IPS DF 6.9 (cell line): Measurements from ENCODE around the gene ACCSL.

ENCODE experiments used
- DNase-seq: peaks from one replicate; pipeline ENCODE4 v3.0.0-alpha.2; 2013; ENCODE audit warnings: low read depth, low spot score
- H3K27ac ChIP-seq: one replicate; pipeline ENCODE4 v1.5.1; 2013; ENCODE audit warnings: low read length, control low read depth
- H3K27me3 ChIP-seq: 2 replicates; pipeline ENCODE4 v1.6.1; 2013; ENCODE audit warnings: mild to moderate bottlenecking, low read length; ENCODE audit not compliant: control insufficient read depth, insufficient read depth
- H3K36me3 ChIP-seq: 2 replicates; pipeline ENCODE4 v1.6.1; 2013; ENCODE audit warnings: low read length; ENCODE audit not compliant: control insufficient read depth, insufficient read depth
- H3K4me1 ChIP-seq: 2 replicates; pipeline ENCODE4 v1.6.1; 2013; ENCODE audit warnings: low read length; ENCODE audit not compliant: control insufficient read depth, insufficient read depth
- H3K4me3 ChIP-seq: 2 replicates; pipeline ENCODE4 v1.5.1; 2013; ENCODE audit warnings: mild to moderate bottlenecking, low read length
- H3K9me3 ChIP-seq: 2 replicates; pipeline ENCODE4 v1.6.1; 2013; ENCODE audit warnings: low read length, inconsistent platforms; ENCODE audit not compliant: control insufficient read depth, insufficient read depth
- WGBS: extraction: QIAGEN DNeasy Blood & Tissue Kit; methylation state at CpG from one replicate; pipeline ENCODE4 v1.1.7; 2013; ENCODE audit warnings: mixed read lengths, missing lambda C conversion rate; ENCODE audit not compliant: insufficient read length, insufficient coverage; 5-methylcytosine and 5-hydroxymethylcytosine counted together

The ACCSL gene

DNA sequence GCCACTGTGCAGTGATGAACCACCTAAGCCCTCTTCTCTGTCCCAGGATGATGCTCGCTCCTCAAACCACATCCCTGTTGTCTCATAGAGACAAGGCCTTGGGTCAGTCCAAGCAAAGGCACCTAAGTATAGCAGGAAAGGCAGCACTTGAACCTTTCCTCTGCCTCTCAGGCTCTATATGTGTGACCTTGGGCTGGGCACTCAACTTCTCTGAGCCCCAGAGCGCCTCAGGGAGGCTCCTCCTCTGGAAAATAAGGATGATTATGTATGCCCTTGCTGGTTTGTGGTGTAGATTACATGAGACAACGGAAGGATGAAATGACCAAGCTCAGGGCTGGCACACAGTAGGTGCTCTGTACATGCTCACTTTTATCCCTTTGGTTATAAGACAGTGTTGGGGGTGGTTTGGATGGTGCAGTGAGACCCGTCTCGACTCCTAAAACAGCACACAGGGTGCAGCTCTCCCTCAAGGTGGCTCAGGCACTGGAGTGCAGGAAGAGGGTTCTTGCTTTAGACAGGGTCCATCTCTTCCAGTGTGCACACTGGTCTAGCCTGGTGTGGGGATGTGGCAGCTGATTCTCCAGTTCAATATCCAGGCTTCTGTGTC lies 40.2 kb upstream of the ACCSL start:
- no peak for DNase-seq
- Histone ChIP-seq H3K27me3 (no peaks in the 10 kb centered on the region), H3K36me3 (no peaks in the 10 kb centered on the region), H3K27ac (no peak overlapping the region), H3K4me1 (peaks cover 1% of the 10 kb centered on the region; the same call in 1 of the 2 replicates), H3K9me3 (no peaks in the 10 kb centered on the region), H3K4me3 (no peak overlapping the region)
- no CpG with 5 or more reads among the region's 5 CpGs for WGBS

DNA sequence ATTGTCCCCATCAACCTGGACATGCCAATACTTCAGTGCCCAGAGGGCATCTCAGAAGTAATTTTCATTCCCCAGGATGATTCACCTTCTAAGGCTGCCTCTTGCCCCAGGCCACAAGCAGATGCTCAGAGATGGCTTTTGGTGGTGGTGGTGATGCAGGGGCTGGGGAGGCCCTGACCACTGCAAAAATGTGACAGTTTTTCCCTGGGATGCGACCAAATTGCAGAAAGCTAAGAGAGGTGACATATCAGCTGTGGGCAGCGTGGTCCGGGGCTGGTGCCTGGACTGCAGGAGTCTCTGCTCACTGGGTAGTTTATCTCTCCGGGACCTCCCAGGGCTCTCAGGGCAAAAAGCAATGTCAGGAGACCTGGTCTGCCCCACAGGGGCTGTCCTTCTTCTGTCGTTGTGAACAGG lies 39.7 kb upstream of the ACCSL start:
- no peak for DNase-seq
- Histone ChIP-seq H3K4me3 (no peak overlapping the region), H3K9me3 (no peaks in the 10 kb centered on the region), H3K4me1 (peaks cover 1% of the 10 kb centered on the region; the same call in 1 of the 2 replicates), H3K27ac (no peak overlapping the region), H3K36me3 (no peaks in the 10 kb centered on the region), H3K27me3 (no peaks in the 10 kb centered on the region)
- WGBS = no CpG with 5 or more reads among the region's 5 CpGs

DNA sequence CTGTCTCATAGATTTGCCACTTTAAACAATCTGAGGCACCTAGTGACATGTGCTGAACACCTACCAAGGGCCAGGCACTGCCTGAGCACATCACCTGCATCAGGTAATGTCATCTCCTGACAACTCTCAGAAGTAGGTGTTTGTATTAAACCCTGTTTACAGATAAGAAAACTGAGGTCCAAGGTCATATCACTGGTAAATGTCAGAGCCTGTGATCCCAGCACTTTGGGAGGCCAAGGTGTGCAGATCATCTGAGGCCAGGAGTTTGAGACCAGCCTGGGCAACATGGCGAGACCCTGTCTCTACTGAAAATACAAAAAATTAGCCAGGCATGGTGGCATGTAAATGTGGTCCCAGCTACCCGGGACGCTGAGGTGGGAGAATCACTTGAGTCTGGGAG lies 39.1 kb upstream of the ACCSL start:
- no peak for DNase-seq
- Histone ChIP-seq H3K9me3 (no peaks in the 10 kb centered on the region), H3K27ac (no peak overlapping the region), H3K4me1 (peaks cover 1% of the 10 kb centered on the region; the same call in 1 of the 2 replicates), H3K36me3 (no peaks in the 10 kb centered on the region), H3K4me3 (no peak overlapping the region), H3K27me3 (no peaks in the 10 kb centered on the region)
- WGBS = no CpG with 5 or more reads among the region's 3 CpGs

DNA sequence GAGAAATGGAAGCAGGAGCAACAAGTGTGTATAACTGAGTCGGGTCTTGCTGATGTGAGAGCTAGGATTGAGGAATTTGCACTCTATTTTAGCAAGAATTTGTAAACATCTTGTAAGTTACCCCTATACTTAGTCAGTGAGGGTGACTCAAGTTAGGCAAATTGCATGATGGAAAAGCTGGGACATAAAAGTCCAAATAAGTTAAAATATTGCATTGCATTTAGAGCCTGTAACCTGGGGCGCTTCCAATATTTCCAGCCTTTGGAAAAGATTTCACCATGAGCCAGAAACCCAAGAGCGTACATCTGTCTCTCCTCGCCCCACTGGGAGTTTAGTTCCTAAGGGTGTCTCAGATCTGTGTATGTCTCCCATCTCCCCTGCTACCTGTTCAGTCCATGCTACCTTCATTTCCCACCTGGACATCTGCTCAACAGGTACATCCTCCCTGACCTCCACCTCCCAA lies 37.0 kb upstream of the ACCSL start:
- Histone ChIP-seq H3K4me3 (no peak overlapping the region), H3K9me3 (no peaks in the 10 kb centered on the region), H3K36me3 (no peaks in the 10 kb centered on the region), H3K27me3 (no peaks in the 10 kb centered on the region), H3K27ac (no peak overlapping the region), H3K4me1 (no peaks in the 10 kb centered on the region)
- WGBS = no CpG with 5 or more reads among the region's 4 CpGs
- DNase-seq = no peak

DNA sequence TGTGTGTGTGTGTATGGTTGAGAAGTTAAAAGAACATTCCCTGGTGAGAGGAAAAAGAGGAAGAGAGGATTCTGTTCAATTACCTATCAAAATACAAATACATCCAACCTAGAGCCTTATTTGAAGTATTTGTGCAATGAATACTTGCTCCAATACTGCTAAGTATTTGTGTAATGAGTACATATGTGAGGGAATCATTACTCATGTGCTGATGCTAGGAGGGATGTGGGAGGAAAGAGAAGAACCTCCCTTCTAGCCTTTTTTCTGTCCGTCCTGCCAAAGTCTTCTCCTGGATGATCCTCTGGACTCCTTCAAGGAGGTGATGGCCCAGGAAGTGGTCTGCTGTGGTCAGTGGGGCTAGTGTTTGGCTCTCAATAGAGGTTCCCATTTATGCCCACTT lies 36.0 kb upstream of the ACCSL start:
- Histone ChIP-seq H3K4me3 (no peak overlapping the region), H3K27ac (no peak overlapping the region), H3K9me3 (no peaks in the 10 kb centered on the region), H3K4me1 (no peaks in the 10 kb centered on the region), H3K27me3 (no peaks in the 10 kb centered on the region), H3K36me3 (no peaks in the 10 kb centered on the region)
- no CpG with 5 or more reads among the region's 1 CpG for WGBS
- no peak for DNase-seq

DNA sequence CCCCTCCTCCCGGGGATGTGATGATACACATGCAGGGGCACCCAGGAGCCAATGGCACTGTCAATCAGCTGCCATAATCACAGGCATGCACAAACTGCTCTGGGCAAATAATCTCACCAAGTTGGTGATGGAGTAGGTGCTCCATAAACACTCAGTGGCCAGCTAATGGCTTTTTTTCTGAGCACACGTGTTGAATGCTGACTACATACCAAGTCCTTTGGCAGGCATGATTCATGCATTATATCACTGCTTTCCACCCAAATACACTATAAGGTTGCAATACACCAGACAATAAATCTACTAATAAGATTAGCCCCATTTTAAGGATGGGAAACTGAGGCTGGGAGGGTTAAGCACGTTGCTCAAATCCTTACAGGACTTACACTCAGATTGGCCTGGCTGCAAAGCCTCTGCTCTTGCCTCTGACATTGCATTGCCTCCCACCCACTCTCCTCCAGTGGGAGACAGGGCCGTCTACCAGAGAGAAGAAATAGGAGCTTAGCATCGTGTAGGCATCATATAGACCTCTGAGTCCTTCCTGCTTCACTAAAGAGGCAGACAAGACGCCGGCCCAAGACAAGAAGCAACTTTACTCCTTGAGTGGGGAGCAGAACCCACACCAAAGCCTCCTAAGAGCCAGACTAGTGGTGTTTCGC lies 32.7 kb upstream of the ACCSL start:
- Histone ChIP-seq H3K27me3 (no peaks in the 10 kb centered on the region), H3K36me3 (no peaks in the 10 kb centered on the region), H3K4me3 (no peak overlapping the region), H3K27ac (no peak overlapping the region), H3K4me1 (no peaks in the 10 kb centered on the region), H3K9me3 (no peaks in the 10 kb centered on the region)
- DNase-seq = no peak
- WGBS = no CpG with 5 or more reads among the region's 8 CpGs

DNA sequence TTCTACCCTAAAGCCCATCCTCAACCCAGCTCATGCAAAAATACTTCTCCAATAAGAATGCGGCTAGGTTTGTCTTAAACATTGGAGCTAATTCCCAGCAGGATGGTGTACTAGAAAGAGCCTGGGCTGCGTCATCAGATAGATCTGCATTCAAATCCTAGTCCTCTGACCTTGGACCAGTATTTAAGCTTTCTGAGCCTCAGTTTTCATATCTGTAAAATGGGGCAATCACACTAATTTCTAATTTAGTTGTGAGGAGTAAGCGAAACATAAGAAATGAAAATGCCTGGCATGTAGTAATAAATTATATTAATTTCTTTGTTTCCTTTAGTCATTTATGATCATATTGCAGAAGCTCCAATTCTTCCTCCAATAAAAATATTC lies 32.2 kb upstream of the ACCSL start:
- H3K36me3 ChIP-seq = no peaks in the 10 kb centered on the region
- H3K4me3 ChIP-seq = no peak overlapping the region
- no peaks in the 10 kb centered on the region for H3K4me1 ChIP-seq
- no peak for DNase-seq
- H3K9me3 ChIP-seq = no peaks in the 10 kb centered on the region
- no peak overlapping the region for H3K27ac ChIP-seq
- no peaks in the 10 kb centered on the region for H3K27me3 ChIP-seq
- no CpG with 5 or more reads among the region's 3 CpGs for WGBS

DNA sequence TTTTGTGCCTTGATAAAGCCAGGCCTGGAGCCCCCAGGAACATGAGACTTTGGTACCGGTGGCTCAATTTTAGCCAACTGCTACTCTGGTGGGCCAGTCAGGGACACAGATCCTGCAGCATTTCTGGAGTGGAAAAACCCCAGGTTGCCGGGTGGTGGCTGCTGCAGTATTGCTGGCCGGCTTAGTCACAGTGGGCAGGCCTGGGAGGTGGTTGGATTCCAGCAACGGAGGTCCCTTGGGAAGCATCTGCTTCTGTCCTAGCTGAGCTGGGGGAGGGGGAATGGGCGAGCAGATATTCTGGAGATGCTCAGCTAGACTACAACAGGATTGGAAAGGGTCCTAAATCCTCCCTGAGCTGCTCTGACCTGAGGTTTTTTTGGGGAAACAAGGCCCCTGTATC lies 31.6 kb upstream of the ACCSL start:
- H3K9me3 ChIP-seq = no peaks in the 10 kb centered on the region
- H3K27ac ChIP-seq = no peak overlapping the region
- no peaks in the 10 kb centered on the region for H3K4me1 ChIP-seq
- no peak overlapping the region for H3K4me3 ChIP-seq
- no peaks in the 10 kb centered on the region for H3K36me3 ChIP-seq
- no CpG with 5 or more reads among the region's 5 CpGs for WGBS
- no peak for DNase-seq
- no peaks in the 10 kb centered on the region for H3K27me3 ChIP-seq

DNA sequence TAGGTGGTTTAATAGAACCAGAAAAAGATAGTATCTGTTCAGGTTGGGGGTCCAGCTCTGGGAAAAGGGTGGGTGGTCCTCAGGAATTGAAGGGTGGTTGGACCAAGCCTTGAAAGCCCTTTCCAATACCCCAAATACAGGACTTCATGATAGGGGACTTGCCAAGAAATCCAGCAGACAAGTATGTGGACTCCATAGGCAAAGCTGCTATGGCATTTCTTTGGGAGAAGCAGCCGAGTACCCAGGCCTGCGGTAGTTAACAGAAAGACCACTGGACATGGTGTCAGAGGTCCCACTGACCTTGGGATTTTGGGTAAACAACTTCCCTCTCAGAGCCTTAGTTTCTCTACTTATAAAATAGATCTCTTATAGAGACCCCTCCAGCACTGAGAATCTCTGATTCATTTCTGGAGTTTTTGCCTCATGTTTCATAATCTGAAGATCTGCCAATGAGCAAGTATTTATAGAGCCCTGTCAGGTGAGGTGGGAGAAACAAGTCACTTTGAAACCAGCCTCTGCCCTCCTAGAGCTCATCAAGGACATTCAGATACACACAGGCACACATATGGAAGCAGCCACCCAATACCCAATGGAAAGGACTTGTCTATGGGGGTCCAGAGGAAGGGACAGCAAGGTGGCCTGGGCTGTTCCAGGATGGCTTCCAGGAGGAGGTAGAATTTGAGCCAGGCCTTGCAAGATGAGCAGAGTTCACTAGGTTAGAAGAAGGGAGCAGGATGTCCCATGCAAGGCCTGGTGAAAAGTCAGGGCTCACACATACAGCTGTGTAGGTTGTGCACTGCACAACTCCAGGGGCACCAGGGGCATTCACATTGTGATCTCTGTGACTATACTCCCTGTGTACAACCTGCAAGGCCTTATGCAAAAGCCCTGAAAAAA lies 31.0 kb upstream of the ACCSL start:
- no peak overlapping the region for H3K4me3 ChIP-seq
- no peak overlapping the region for H3K27ac ChIP-seq
- no peak for DNase-seq
- no peaks in the 10 kb centered on the region for H3K36me3 ChIP-seq
- no peaks in the 10 kb centered on the region for H3K4me1 ChIP-seq
- WGBS = no CpG with 5 or more reads among the region's 2 CpGs
- no peaks in the 10 kb centered on the region for H3K9me3 ChIP-seq
- no peaks in the 10 kb centered on the region for H3K27me3 ChIP-seq

DNA sequence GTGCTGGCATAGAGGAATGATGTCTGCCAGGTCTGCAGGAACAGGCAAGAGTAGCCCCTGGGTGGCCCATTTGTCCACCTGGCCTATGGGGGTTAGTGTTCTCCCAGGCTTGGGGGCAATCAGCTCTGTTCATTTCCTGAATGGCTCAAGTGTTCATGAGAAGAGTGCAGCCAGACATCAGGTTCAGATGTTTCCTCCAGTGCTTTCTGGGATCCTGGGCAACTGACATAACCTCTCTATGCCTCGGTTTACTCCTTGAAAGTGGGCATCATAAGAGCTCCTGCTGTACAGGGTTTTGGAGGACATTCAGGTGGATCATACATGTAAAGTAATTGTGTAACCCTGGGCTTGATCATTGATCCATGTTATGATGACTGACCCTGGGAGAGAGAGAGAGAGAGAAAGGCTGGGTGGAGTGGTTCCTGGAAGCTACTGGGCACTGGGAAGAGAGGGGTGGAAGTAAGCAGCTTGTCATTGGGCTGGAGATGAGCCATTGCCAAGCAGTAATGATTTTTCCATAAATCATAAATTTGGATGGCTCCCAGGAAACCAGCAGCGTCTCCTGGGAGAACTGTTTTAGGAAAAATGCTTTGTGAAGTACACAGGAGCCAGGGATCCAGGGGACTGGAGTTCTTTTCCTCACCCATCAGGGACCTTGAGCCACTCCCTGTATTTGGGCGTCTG lies 30.2 kb upstream of the ACCSL start:
- no peak for DNase-seq
- Histone ChIP-seq H3K4me1 (no peaks in the 10 kb centered on the region), H3K9me3 (no peaks in the 10 kb centered on the region), H3K27me3 (no peaks in the 10 kb centered on the region), H3K4me3 (no peak overlapping the region), H3K27ac (no peak overlapping the region), H3K36me3 (no peaks in the 10 kb centered on the region)
- WGBS = no CpG with 5 or more reads among the region's 3 CpGs
